Medulla oblongata (tissue), 1 donor: ENCODE measurements around the gene SMIM38.

Experiments used
- DNase-seq: peaks from one replicate; pipeline ENCODE4 v3.0.0-alpha.2; 2015; ENCODE audit errors: extremely low spot score

Gene SMIM38

GRCh38 chr11:69180726-69181125, 25.0 kb downstream of the SMIM38 start:
- no peak for DNase-seq

- no peak for DNase-seq
These were observed 27.9 kb downstream of the SMIM38 start for GRCh38 chr11:69183613-69184012.

GRCh38 chr11:69186316-69187260, 30.9 kb downstream of the SMIM38 start:
- no peak for DNase-seq

- DNase-seq = no peak
These were observed 31.9 kb downstream of the SMIM38 start for GRCh38 chr11:69187540-69188065.

DNA sequence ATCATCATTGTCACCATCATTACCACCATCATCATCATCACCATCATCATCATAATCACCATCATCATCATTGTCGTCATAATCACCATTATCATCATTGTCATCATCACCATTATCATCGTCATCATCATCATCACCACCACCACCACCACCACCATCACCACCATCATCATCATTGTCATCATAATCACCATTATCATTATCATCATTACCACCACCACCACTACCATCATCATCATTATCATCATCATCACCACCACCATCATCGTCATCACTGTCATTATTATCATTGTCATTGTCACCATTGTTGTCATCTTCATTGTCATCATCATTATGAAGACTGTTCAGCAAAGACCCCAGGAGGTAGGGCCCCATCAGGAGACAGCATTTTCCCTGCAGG, 33.3 kb downstream of the SMIM38 start:
- no peak for DNase-seq

GRCh38 chr11:69190796-69191536, 35.2 kb downstream of the SMIM38 start:
- no peak for DNase-seq

DNA sequence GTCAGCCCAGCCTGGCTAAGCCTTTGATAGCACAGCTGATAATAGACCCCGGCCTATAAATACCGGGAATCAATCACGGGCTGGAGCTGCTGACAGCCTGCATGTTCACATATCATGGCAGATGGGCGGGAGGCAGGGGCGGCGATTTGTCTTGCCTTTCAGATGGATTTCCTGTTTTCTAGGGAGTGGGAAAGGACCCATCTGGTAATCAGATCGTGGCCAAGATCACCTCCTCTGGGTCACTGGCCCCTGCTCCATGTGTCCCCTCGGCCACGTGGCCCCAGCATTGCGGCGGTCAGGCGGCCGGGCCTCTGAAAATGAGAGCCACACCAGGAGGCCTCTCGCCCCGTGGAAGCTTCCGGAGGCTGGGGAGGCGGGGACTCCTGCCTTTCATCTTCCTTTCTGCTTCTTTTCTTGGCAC, 36.6 kb downstream of the SMIM38 start:
- no peak for DNase-seq

GRCh38 chr11:69193151-69193550, 37.4 kb downstream of the SMIM38 start:
- no peak for DNase-seq

- DNase-seq = no peak
These were observed 37.9 kb downstream of the SMIM38 start for GRCh38 chr11:69193629-69194028.

GRCh38 chr11:69194396-69194795, 38.7 kb downstream of the SMIM38 start:
- DNase-seq = no peak

DNA sequence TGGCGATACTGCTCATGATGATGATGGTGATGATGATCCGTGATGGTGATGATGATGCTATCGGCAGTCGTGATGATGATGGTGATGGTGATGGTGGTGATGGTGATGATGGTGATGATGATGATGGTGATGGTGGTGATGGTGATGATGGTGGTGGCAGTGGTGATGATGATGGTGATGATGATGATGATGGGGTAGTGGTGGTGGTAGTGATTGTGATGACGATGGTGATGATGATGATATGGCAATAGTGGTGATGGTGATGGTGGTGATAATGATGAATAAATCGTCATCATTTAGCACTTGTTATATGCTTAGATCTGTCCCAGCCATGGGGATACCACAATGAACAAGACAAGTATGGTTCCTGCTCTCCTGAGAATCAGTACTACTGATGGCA, 39.2 kb downstream of the SMIM38 start:
- DNase-seq = no peak

DNA sequence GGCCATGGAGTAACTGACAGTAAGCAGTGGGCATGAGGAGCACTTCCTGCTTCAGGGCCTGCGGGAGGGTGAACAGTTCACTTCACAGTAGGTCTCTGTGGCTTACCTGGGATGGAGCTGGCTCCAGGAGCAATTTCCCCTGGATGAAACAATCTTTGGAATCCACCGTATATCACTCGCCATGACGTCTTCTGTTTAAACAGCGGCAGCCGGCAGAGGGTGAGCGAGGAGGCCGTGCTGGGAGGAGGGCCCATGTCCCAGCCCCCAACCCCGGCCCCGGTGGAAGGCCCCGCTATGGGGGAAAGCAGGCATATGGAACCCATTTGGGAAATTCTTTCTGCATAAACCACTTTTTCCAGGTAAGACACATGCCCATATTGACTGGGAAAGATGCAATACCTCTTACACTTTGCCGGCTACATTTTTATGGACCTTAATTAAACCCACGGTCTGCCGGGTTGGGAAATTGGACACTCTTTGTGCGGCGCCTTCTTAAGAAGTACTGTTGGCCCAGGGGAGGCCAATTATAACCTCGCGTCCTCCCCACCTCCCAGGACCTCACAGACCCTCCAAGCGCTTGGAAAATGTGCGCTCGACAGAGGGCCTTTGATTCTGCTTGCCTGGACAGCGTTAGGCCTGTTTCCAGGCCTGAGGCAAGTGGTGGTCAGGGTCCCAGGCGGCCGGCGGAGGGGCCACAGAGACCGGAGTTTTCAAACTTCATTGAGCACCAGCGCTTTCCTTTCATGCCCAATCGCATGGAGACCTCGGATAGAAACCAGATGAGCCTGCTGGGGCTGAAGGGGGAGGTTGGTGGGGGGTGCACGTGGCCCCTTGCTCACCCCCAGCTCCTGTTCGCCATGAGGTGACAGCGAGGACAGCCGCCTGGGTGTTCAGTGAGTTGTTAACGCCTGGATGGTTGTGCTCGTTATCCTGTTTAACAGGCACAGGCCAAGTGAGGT, 40.4 kb downstream of the SMIM38 start:
- DNase-seq = no peak

- no peak for DNase-seq
These were observed 41.0 kb downstream of the SMIM38 start for GRCh38 chr11:69196783-69197169.

- no peak for DNase-seq
These were observed 43.3 kb downstream of the SMIM38 start for GRCh38 chr11:69198891-69199582.

GRCh38 chr11:69199583-69200315, 44.0 kb downstream of the SMIM38 start:
- DNase-seq = no peak

- DNase-seq = no peak
These were observed 44.8 kb downstream of the SMIM38 start for GRCh38 chr11:69200331-69201065.

DNA sequence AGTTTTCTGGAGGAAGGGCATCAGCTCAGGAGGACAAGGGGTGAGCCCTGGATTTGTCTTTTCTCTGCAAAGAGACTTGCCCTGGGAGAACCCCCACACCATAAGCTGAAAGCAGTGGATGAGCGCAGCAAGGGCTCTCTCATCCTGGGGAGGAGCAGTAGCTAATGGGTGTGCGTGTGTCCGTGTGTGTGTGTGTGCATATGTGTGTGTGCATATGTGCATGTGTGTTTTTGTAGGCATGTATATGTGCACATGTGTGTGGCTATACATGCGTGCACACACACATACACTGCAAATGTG, 45.3 kb downstream of the SMIM38 start:
- no peak for DNase-seq

DNA sequence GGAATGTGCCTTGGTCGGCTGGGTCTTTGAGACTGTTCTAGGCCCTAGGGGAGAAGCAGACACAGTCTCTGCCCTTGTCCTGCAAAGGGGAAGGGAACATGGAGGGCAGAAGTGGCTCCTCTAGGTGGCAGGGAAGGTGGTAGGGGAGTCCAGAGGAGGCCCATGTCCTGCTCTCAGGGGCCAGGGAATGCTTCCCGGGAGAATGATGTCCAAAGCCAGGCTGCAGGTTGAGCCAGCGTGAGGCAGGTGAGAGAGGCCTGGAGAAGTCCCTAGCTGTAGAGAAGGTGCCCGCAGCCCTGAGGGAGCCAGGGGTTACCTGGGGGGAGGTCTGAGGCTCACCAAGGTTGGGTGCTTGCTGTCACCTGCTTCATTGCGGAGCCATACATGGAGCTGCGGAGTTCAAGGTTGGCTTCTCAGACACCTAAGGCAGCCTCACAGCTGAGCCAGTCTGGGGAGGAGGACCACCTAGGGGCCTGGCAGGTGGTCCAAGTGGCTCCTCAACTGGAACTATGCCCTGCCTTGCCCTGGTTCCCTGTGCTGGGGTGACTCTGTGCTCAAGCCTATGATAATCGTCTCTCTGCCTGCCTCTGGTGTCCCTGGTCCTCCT, 46.1 kb downstream of the SMIM38 start:
- DNase-seq = no peak

- DNase-seq = no peak
These were observed 46.9 kb downstream of the SMIM38 start for GRCh38 chr11:69202511-69203221.
